Measurements from ENCODE around the gene RASGRP1.

The RASGRP1 gene

GRCh38 chr15:38524156-38524555, 40.5 kb downstream of the RASGRP1 start:
- Histone ChIP-seq H3K4me1 (ENCODE audit: control insufficient read depth, insufficient read depth, low read length) (no peaks in the 10 kb centered on the region), H3K27ac (ENCODE audit: low read depth, low read length) (no peak overlapping the region), H3K4me3 (ENCODE audit: low read depth, low read length) (no peak overlapping the region), H3K27me3 (ENCODE audit: control insufficient read depth, insufficient read depth, low read length) (no peaks in the 10 kb centered on the region), H3K9me3 (ENCODE audit: control insufficient read depth, insufficient read depth, low read depth, low read length) (no peaks in the 10 kb centered on the region), H3K9ac (ENCODE audit: low read length) (no peak overlapping the region), H3K36me3 (ENCODE audit: control insufficient read depth, insufficient read depth, low read length) (no peaks in the 10 kb centered on the region)

GRCh38 chr15:38522922-38523321, 41.7 kb downstream of the RASGRP1 start:
- Histone ChIP-seq H3K9ac (ENCODE audit: low read length) (no peak overlapping the region), H3K36me3 (ENCODE audit: control insufficient read depth, insufficient read depth, low read length) (no peaks in the 10 kb centered on the region), H3K4me3 (ENCODE audit: low read depth, low read length) (no peak overlapping the region), H3K9me3 (ENCODE audit: control insufficient read depth, insufficient read depth, low read depth, low read length) (no peaks in the 10 kb centered on the region), H3K4me1 (ENCODE audit: control insufficient read depth, insufficient read depth, low read length) (no peaks in the 10 kb centered on the region), H3K27me3 (ENCODE audit: control insufficient read depth, insufficient read depth, low read length) (no peaks in the 10 kb centered on the region), H3K27ac (ENCODE audit: low read depth, low read length) (no peak overlapping the region)

GRCh38 chr15:38521316-38521715, 43.3 kb downstream of the RASGRP1 start:
- Histone ChIP-seq H3K9ac (ENCODE audit: low read length) (no peak overlapping the region), H3K4me1 (ENCODE audit: control insufficient read depth, insufficient read depth, low read length) (peaks cover 5% of the 10 kb centered on the region; the same call in 1 of the 2 replicates), H3K27ac (ENCODE audit: low read depth, low read length) (no peak overlapping the region), H3K4me3 (ENCODE audit: low read depth, low read length) (no peak overlapping the region), H3K27me3 (ENCODE audit: control insufficient read depth, insufficient read depth, low read length) (no peaks in the 10 kb centered on the region), H3K36me3 (ENCODE audit: control insufficient read depth, insufficient read depth, low read length) (no peaks in the 10 kb centered on the region), H3K9me3 (ENCODE audit: control insufficient read depth, insufficient read depth, low read depth, low read length) (no peaks in the 10 kb centered on the region)

- no peak overlapping the region for H3K9ac ChIP-seq (ENCODE audit: low read length)
- H3K27me3 ChIP-seq (ENCODE audit: control insufficient read depth, insufficient read depth, low read length) = no peaks in the 10 kb centered on the region
- H3K27ac ChIP-seq (ENCODE audit: low read depth, low read length) = no peak overlapping the region
- no peaks in the 10 kb centered on the region for H3K36me3 ChIP-seq (ENCODE audit: control insufficient read depth, insufficient read depth, low read length)
- peaks cover 11% of the 10 kb centered on the region for H3K4me1 ChIP-seq (ENCODE audit: control insufficient read depth, insufficient read depth, low read length)
- H3K9me3 ChIP-seq (ENCODE audit: control insufficient read depth, insufficient read depth, low read depth, low read length) = no peaks in the 10 kb centered on the region
- H3K4me3 ChIP-seq (ENCODE audit: low read depth, low read length) = no peak overlapping the region
Observed at GRCh38 chr15:38520035-38520434, 44.6 kb downstream of the RASGRP1 start.

GRCh38 chr15:38518084-38518483, 46.5 kb downstream of the RASGRP1 start:
- Histone ChIP-seq H3K9ac (ENCODE audit: low read length) (no peak overlapping the region), H3K4me1 (ENCODE audit: control insufficient read depth, insufficient read depth, low read length) (peaks cover 18% of the 10 kb centered on the region), H3K36me3 (ENCODE audit: control insufficient read depth, insufficient read depth, low read length) (no peaks in the 10 kb centered on the region), H3K4me3 (ENCODE audit: low read depth, low read length) (no peak overlapping the region), H3K9me3 (ENCODE audit: control insufficient read depth, insufficient read depth, low read depth, low read length) (no peaks in the 10 kb centered on the region), H3K27ac (ENCODE audit: low read depth, low read length) (no peak overlapping the region), H3K27me3 (ENCODE audit: control insufficient read depth, insufficient read depth, low read length) (no peaks in the 10 kb centered on the region)

- Histone ChIP-seq H3K9me3 (ENCODE audit: control insufficient read depth, insufficient read depth, low read depth, low read length) (no peaks in the 10 kb centered on the region), H3K27ac (ENCODE audit: low read depth, low read length) (no peak overlapping the region), H3K4me1 (ENCODE audit: control insufficient read depth, insufficient read depth, low read length) (peaks cover 18% of the 10 kb centered on the region), H3K9ac (ENCODE audit: low read length) (no peak overlapping the region), H3K27me3 (ENCODE audit: control insufficient read depth, insufficient read depth, low read length) (no peaks in the 10 kb centered on the region), H3K4me3 (ENCODE audit: low read depth, low read length) (no peak overlapping the region), H3K36me3 (ENCODE audit: control insufficient read depth, insufficient read depth, low read length) (no peaks in the 10 kb centered on the region)
Observed at GRCh38 chr15:38517312-38517975, 47.2 kb downstream of the RASGRP1 start.

- Histone ChIP-seq H3K36me3 (ENCODE audit: control insufficient read depth, insufficient read depth, low read length) (no peaks in the 10 kb centered on the region), H3K27ac (ENCODE audit: low read depth, low read length) (no peak overlapping the region), H3K27me3 (ENCODE audit: control insufficient read depth, insufficient read depth, low read length) (no peaks in the 10 kb centered on the region), H3K4me3 (ENCODE audit: low read depth, low read length) (no peak overlapping the region), H3K9ac (ENCODE audit: low read length) (no peak overlapping the region), H3K9me3 (ENCODE audit: control insufficient read depth, insufficient read depth, low read depth, low read length) (no peaks in the 10 kb centered on the region), H3K4me1 (ENCODE audit: control insufficient read depth, insufficient read depth, low read length) (peaks cover 18% of the 10 kb centered on the region)
Observed at GRCh38 chr15:38516626-38517025, 48.0 kb downstream of the RASGRP1 start.

GRCh38 chr15:38514601-38515000, 50.0 kb downstream of the RASGRP1 start:
- Histone ChIP-seq H3K27ac (ENCODE audit: low read depth, low read length) (no peak overlapping the region), H3K4me3 (ENCODE audit: low read depth, low read length) (no peak overlapping the region), H3K9ac (ENCODE audit: low read length) (no peak overlapping the region), H3K27me3 (ENCODE audit: control insufficient read depth, insufficient read depth, low read length) (no peaks in the 10 kb centered on the region), H3K4me1 (ENCODE audit: control insufficient read depth, insufficient read depth, low read length) (peaks cover 18% of the 10 kb centered on the region), H3K36me3 (ENCODE audit: control insufficient read depth, insufficient read depth, low read length) (no peaks in the 10 kb centered on the region), H3K9me3 (ENCODE audit: control insufficient read depth, insufficient read depth, low read depth, low read length) (no peaks in the 10 kb centered on the region)

- no peaks in the 10 kb centered on the region for H3K36me3 ChIP-seq (ENCODE audit: control insufficient read depth, insufficient read depth, low read length)
- H3K27ac ChIP-seq (ENCODE audit: low read depth, low read length) = no peak overlapping the region
- peaks cover 18% of the 10 kb centered on the region for H3K4me1 ChIP-seq (ENCODE audit: control insufficient read depth, insufficient read depth, low read length)
- H3K27me3 ChIP-seq (ENCODE audit: control insufficient read depth, insufficient read depth, low read length) = no peaks in the 10 kb centered on the region
- no peaks in the 10 kb centered on the region for H3K9me3 ChIP-seq (ENCODE audit: control insufficient read depth, insufficient read depth, low read depth, low read length)
- H3K9ac ChIP-seq (ENCODE audit: low read length) = no peak overlapping the region
- H3K4me3 ChIP-seq (ENCODE audit: low read depth, low read length) = no peak overlapping the region
Observed at GRCh38 chr15:38512901-38513300, 51.7 kb downstream of the RASGRP1 start.

- Histone ChIP-seq H3K27me3 (ENCODE audit: control insufficient read depth, insufficient read depth, low read length) (no peaks in the 10 kb centered on the region), H3K27ac (ENCODE audit: low read depth, low read length) (no peak overlapping the region), H3K9ac (ENCODE audit: low read length) (no peak overlapping the region), H3K9me3 (ENCODE audit: control insufficient read depth, insufficient read depth, low read depth, low read length) (no peaks in the 10 kb centered on the region), H3K36me3 (ENCODE audit: control insufficient read depth, insufficient read depth, low read length) (no peaks in the 10 kb centered on the region), H3K4me1 (ENCODE audit: control insufficient read depth, insufficient read depth, low read length) (no peaks in the 10 kb centered on the region), H3K4me3 (ENCODE audit: low read depth, low read length) (no peak overlapping the region)
Observed at GRCh38 chr15:38509152-38509551, 55.5 kb downstream of the RASGRP1 start.

GRCh38 chr15:38508647-38509046, 56.0 kb downstream of the RASGRP1 start:
- no peaks in the 10 kb centered on the region for H3K27me3 ChIP-seq (ENCODE audit: control insufficient read depth, insufficient read depth, low read length)
- H3K27ac ChIP-seq (ENCODE audit: low read depth, low read length) = no peak overlapping the region
- H3K9me3 ChIP-seq (ENCODE audit: control insufficient read depth, insufficient read depth, low read depth, low read length) = no peaks in the 10 kb centered on the region
- H3K36me3 ChIP-seq (ENCODE audit: control insufficient read depth, insufficient read depth, low read length) = no peaks in the 10 kb centered on the region
- H3K4me1 ChIP-seq (ENCODE audit: control insufficient read depth, insufficient read depth, low read length) = no peaks in the 10 kb centered on the region
- no peak overlapping the region for H3K9ac ChIP-seq (ENCODE audit: low read length)
- no peak overlapping the region for H3K4me3 ChIP-seq (ENCODE audit: low read depth, low read length)

Measured in HUES6 (cell line).